Nephron (organoid): ENCODE measurements around the gene PNMA8C.
"Not testable (repeated sequence)": the region's sequence is repeated elsewhere in the genome, so short reads cannot be mapped to it uniquely, and the experiment has no call there.

Experiments used
- H3K27ac Mint-ChIP-seq, 3 experiments: 2 replicates each; pipeline ENCODE4 v1.8.0; 2020; ENCODE audit warnings: mixed read lengths in 3 of 3, mild to moderate bottlenecking in 2 of 3, moderate library complexity in 1 of 3
- H3K27me3 Mint-ChIP-seq: 2 replicates; pipeline ENCODE4 v1.8.0; 2021; ENCODE audit warnings: low read depth, mild to moderate bottlenecking, moderate library complexity, mixed read lengths
- H3K36me3 Mint-ChIP-seq: 2 replicates; pipeline ENCODE4 v1.8.0; 2020; ENCODE audit warnings: low read depth, mixed read lengths
- H3K4me1 Mint-ChIP-seq: 2 replicates; pipeline ENCODE4 v1.8.0; 2020; ENCODE audit warnings: mixed read lengths
- H3K4me3 Mint-ChIP-seq, 3 experiments: 2 replicates each; pipeline ENCODE4 v1.8.0; 2020; ENCODE audit warnings: mild to moderate bottlenecking in 3 of 3, mixed read lengths in 3 of 3, moderate library complexity in 2 of 3
- H3K9me3 Mint-ChIP-seq: 2 replicates; pipeline ENCODE4 v1.8.0; 2020; ENCODE audit warnings: mixed read lengths
- TF ChIP-seq, protein P1 (sequence below), 3 experiments: fragments of 200-600 bp; sonication (generic); IDR thresholded peaks; one replicate each; pipeline ENCODE4 v1.5.0; 2021; ENCODE audit warnings: antibody characterized with exemption in 3 of 3; ENCODE audit not compliant: unreplicated experiment in 3 of 3

PNMA8C gene

GRCh38 chr19:46423188-46423587, 5.5 kb downstream of the PNMA8C start:
- H3K4me1 Mint-ChIP-seq = peaks cover 34% of the 10 kb centered on the region
- H3K27ac Mint-ChIP-seq = peak overlapping the region; percentile 65 to 93 (median 74)
- peaks cover 8% of the 10 kb centered on the region for H3K27me3 Mint-ChIP-seq
- no peaks in the 10 kb centered on the region for H3K9me3 Mint-ChIP-seq
- H3K36me3 Mint-ChIP-seq = no peaks in the 10 kb centered on the region
- TF ChIP-seq, protein P1, sequence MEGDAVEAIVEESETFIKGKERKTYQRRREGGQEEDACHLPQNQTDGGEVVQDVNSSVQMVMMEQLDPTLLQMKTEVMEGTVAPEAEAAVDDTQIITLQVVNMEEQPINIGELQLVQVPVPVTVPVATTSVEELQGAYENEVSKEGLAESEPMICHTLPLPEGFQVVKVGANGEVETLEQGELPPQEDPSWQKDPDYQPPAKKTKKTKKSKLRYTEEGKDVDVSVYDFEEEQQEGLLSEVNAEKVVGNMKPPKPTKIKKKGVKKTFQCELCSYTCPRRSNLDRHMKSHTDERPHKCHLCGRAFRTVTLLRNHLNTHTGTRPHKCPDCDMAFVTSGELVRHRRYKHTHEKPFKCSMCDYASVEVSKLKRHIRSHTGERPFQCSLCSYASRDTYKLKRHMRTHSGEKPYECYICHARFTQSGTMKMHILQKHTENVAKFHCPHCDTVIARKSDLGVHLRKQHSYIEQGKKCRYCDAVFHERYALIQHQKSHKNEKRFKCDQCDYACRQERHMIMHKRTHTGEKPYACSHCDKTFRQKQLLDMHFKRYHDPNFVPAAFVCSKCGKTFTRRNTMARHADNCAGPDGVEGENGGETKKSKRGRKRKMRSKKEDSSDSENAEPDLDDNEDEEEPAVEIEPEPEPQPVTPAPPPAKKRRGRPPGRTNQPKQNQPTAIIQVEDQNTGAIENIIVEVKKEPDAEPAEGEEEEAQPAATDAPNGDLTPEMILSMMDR (IDR thresholded peaks at IDR 0.05; ENCODE audit: unreplicated experiment in 3 of 3) = no peak
- H3K4me3 Mint-ChIP-seq = peak overlapping the region in 2 of 3 experiments; percentile 8 to 10

DNA sequence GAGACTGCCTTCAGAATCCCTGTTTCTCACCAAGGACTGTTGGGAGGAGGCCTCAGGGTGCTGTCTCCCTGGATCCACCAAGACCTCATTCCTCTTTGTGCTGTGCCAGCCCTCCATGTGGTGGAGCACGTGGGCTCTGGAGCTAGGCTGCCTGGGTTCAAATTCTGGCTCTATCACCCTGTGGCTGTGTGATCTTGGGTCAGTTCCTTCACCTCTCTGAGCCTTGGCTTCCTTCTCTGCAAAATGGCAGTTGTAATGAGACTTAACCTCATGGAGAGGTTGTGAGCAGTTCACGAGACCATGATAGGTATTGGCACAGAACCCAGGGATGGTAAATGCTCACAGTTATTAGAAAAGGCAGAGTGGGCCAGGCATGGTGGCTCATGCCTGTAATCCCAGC, 6.4 kb downstream of the PNMA8C start:
- peaks cover 3% of the 10 kb centered on the region for H3K27me3 Mint-ChIP-seq
- H3K4me1 Mint-ChIP-seq = peaks cover 26% of the 10 kb centered on the region

GRCh38 chr19:46420056-46420455, 8.7 kb downstream of the PNMA8C start:
- peaks cover 27% of the 10 kb centered on the region for H3K4me1 Mint-ChIP-seq
- H3K27me3 Mint-ChIP-seq = peaks cover 2% of the 10 kb centered on the region
- H3K4me3 Mint-ChIP-seq = no peak overlapping the region
- H3K9me3 Mint-ChIP-seq = no peaks in the 10 kb centered on the region
- H3K27ac Mint-ChIP-seq = peak overlapping the region; percentile 46 to 63 (median 58)
- TF ChIP-seq, protein P1 (IDR thresholded peaks at IDR 0.05; ENCODE audit: unreplicated experiment in 3 of 3) = no peak
- no peaks in the 10 kb centered on the region for H3K36me3 Mint-ChIP-seq

More for the DNA sequence above, 6.4 kb downstream of the PNMA8C start:
- peak overlapping the region in 1 of 3 experiments; percentile 28 for H3K27ac Mint-ChIP-seq
- no peaks in the 10 kb centered on the region for H3K9me3 Mint-ChIP-seq
- H3K4me3 Mint-ChIP-seq = no peak overlapping the region
- TF ChIP-seq, protein P1 (IDR thresholded peaks at IDR 0.05; ENCODE audit: unreplicated experiment in 3 of 3) = no peak
- H3K36me3 Mint-ChIP-seq = no peaks in the 10 kb centered on the region

DNA sequence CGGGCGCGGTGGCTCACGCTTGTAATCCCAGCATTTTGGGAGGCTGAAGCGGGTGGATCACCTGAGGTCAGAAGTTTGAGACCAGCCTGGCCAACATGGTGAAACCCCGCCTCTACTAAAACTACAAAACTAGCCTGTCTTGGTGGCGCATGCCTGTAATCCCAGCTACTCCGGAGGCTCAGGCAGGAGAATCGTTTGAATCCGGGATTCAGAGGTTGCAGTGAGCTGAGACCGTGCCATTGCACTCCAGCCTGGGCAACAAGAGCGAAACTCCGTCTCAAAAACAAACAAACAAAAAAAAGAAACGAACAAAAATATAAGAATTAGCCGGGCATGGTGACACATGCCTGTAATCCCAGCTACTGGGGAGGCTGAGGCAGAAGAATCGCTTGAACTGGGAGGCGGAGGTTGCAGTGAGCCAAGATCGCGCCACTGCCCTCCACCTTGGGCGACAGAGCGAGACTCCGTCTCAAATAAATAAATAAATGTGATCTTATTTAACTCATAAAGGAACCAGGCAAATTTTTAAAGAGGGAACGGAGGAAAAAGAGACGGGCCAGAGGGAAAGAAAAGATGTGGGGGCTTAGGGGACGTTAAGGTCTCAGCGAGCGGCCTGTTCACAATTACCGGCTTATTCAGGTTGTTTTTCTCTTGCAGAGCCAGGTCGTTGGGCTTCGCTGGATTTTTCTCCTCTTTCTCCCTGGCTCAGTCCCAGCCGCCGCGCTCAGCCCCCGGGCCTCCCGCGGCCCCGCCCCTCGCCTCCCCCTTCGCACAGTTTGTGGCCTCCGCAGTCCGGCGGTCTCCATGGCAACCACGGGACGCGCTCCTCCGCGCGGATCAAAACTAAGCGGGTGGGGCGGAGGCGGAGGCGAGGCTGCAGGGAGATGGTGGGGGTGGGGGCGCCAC, 12.7 kb downstream of the PNMA8C start:
- not testable (repeated sequence) for H3K9me3 Mint-ChIP-seq, H3K27me3 Mint-ChIP-seq
- H3K4me1 Mint-ChIP-seq = peaks cover 34% of the 10 kb centered on the region
- H3K27ac Mint-ChIP-seq = peak overlapping the region; percentile 96 to 99 (median 99)
- H3K36me3 Mint-ChIP-seq = peaks cover 20% of the 10 kb centered on the region
- H3K4me3 Mint-ChIP-seq = peak overlapping the region; percentile 76 to 80 (median 79)

DNA sequence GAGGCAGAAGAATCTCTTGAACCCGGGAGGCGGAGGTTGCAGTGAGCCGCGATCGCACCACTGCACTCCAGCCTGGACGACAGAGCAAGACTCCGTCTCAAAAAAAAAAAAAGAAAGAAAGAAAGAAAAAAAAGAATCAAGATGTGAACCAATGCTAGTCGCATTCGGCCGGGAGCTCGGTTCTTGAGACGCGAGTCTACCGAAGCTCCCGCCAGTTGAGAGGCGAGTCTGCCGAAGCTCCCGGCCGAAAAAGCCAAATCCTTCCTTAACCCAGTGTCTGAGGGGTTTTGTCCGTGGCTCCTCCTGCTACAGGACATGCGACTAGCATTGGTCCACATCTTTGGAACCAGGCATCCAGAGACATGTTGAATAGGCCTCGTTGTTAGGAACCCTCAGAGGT, 13.8 kb downstream of the PNMA8C start:
- Mint-ChIP-seq H3K36me3 (peaks cover 31% of the 10 kb centered on the region), H3K27ac (peak overlapping the region; percentile 96 to 99 (median 99)), H3K4me3 (peak overlapping the region; percentile 32 to 80 (median 79)), H3K4me1 (peaks cover 42% of the 10 kb centered on the region)
- not testable (repeated sequence) for H3K9me3 Mint-ChIP-seq, H3K27me3 Mint-ChIP-seq

DNA sequence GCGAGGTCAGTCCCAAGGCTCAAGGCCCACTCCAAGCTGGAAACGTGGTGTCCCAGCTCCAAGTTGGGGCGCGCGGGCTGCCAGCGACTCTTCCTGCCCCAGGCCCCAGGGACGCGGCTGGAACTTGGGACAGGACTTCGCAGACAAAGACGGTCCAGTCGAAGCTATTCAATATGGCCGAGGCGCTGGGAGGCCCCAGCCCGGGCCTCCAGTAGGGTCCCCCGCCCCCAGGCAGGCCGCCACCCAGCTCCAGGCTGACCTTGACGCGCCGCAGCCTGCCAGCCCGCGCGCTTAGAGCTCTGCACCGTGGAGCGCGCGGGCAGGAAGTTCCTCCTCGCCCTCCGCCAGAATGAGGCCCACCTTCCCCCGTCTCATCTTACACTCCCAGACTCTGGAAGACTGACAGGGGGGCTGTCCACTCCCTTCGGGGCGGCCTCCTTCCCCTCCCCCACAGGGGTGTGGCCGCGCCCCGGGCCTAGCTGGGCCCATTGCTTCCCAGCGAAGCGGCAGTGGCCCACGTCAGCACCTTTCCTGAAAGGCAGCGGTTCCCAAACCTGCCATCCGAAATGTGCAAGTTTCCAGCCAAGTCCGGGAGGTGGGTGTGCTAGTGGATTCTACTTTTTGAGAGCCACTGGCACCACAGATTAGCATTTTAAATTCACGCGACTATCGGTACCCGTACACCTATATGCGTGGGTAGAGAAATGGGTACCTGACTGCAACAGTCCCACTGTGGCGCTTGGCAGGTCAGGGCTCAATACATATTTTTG, 15.3 kb downstream of the PNMA8C start, which contains the start of gene CCDC8:
CCDC8 (minus strand) TSS at position 303 of the 770 bp plus-strand sequence. CDS start 754 bp downstream, outside the sequence.
- H3K4me1 Mint-ChIP-seq = peaks cover 47% of the 10 kb centered on the region
- peak within 1 kb of the TSS; percentile 97 to 100 (median 98) for H3K4me3 Mint-ChIP-seq
- no peaks in the 10 kb centered on the region for H3K9me3 Mint-ChIP-seq
- TF ChIP-seq, protein P1 (IDR thresholded peaks at IDR 0.05; ENCODE audit: unreplicated experiment in 3 of 3) = no peak
- H3K27me3 Mint-ChIP-seq = no peaks in the 10 kb centered on the region
- H3K27ac Mint-ChIP-seq = peak within 1 kb of the TSS; percentile 99
- H3K36me3 Mint-ChIP-seq = peaks cover 35% of the 10 kb centered on the region
